Loucy (cell line): ENCODE measurements around the gene CNIH3.
"Not testable (repeated sequence)": the region's sequence is repeated elsewhere in the genome, so short reads cannot be mapped to it uniquely, and the experiment has no call there.

ENCODE experiments used
- H2AFZ ChIP-seq: fragments of 200-600 bp; sonication (generic); 2 replicates; pipeline ENCODE4 v1.6.0; 2016; ENCODE audit warnings: antibody characterized with exemption, mild to moderate bottlenecking, low read length, moderate library complexity
- H3F3A ChIP-seq: fragments of 200-600 bp; 2 replicates; pipeline ENCODE4 v1.6.0; 2016; ENCODE audit warnings: antibody characterized with exemption, low read depth, mild to moderate bottlenecking
- H3K27me3 ChIP-seq: fragments of 200-600 bp; sonication (generic); 2 replicates; pipeline ENCODE4 v1.6.1; 2014; ENCODE audit warnings: low read length, mild to moderate bottlenecking; ENCODE audit not compliant: insufficient read depth, poor library complexity, severe bottlenecking
- H3K36me3 ChIP-seq: fragments of 200-600 bp; sonication (generic); 2 replicates; pipeline ENCODE4 v1.6.1; 2016; ENCODE audit warnings: low read length; ENCODE audit not compliant: insufficient read depth
- H3K4me1 ChIP-seq: fragments of 200-600 bp; sonication (generic); 2 replicates; pipeline ENCODE4 v1.5.1; 2014; ENCODE audit warnings: low read length, mild to moderate bottlenecking; ENCODE audit not compliant: insufficient read depth, poor library complexity, severe bottlenecking
- H3K4me2 ChIP-seq: fragments of 200-600 bp; sonication (generic); 2 replicates; pipeline ENCODE4 v1.6.0; 2014; ENCODE audit warnings: antibody characterized with exemption, low read length, low read depth, mild to moderate bottlenecking; ENCODE audit not compliant: poor library complexity, severe bottlenecking
- H3K4me3 ChIP-seq: fragments of 200-600 bp; sonication (generic); 2 replicates; pipeline ENCODE4 v1.5.1; 2014; ENCODE audit warnings: low read length, mild to moderate bottlenecking, mixed read lengths; ENCODE audit not compliant: poor library complexity, severe bottlenecking
- H3K79me2 ChIP-seq: fragments of 200-600 bp; sonication (generic); 2 replicates; pipeline ENCODE4 v1.6.1; 2014; ENCODE audit warnings: low read length; ENCODE audit not compliant: insufficient read depth
- H3K9ac ChIP-seq: fragments of 200-600 bp; sonication (generic); 2 replicates; pipeline ENCODE4 v1.6.0; 2014; ENCODE audit warnings: mild to moderate bottlenecking, low read depth, low read length, moderate library complexity; ENCODE audit not compliant: poor library complexity, severe bottlenecking
- H3K9me2 ChIP-seq: fragments of 200-600 bp; sonication (generic); replicated peaks from 2 replicates; pipeline ENCODE4 v1.6.1; 2016; ENCODE audit warnings: low read depth, low read length, mixed read lengths
- H3K9me3 ChIP-seq: fragments of 200-600 bp; sonication (generic); 2 replicates; pipeline ENCODE4 v1.6.1; 2014; ENCODE audit warnings: mild to moderate bottlenecking, antibody characterized with exemption, low read length, low read depth; ENCODE audit not compliant: insufficient read depth
- H4K20me1 ChIP-seq: fragments of 200-600 bp; sonication (generic); 2 replicates; pipeline ENCODE4 v1.6.0; 2014; ENCODE audit warnings: antibody characterized with exemption, low read length, mild to moderate bottlenecking; ENCODE audit not compliant: insufficient read depth, poor library complexity, severe bottlenecking
- EZH2phosphoT487 ChIP-seq: fragments of 200-600 bp; IDR thresholded peaks from 2 replicates; pipeline ENCODE4 v1.6.1; 2018; ENCODE audit warnings: antibody characterized with exemption, mild to moderate bottlenecking, moderate library complexity, borderline replicate concordance
- TF ChIP-seq, protein P1 (sequence below): fragments of 200-600 bp; sonication (generic); conservative IDR thresholded peaks from 2 replicates; pipeline ENCODE4 v1.5.1; 2014; ENCODE audit warnings: mild to moderate bottlenecking, antibody characterized with exemption, low read length

Gene CNIH3

GRCh38 chr1:224710196-224710595, 94.1 kb downstream of the CNIH3 start:
- no peaks in the 10 kb centered on the region for H3K79me2 ChIP-seq
- no peaks in the 10 kb centered on the region for H4K20me1 ChIP-seq
- TF ChIP-seq, protein P1, sequence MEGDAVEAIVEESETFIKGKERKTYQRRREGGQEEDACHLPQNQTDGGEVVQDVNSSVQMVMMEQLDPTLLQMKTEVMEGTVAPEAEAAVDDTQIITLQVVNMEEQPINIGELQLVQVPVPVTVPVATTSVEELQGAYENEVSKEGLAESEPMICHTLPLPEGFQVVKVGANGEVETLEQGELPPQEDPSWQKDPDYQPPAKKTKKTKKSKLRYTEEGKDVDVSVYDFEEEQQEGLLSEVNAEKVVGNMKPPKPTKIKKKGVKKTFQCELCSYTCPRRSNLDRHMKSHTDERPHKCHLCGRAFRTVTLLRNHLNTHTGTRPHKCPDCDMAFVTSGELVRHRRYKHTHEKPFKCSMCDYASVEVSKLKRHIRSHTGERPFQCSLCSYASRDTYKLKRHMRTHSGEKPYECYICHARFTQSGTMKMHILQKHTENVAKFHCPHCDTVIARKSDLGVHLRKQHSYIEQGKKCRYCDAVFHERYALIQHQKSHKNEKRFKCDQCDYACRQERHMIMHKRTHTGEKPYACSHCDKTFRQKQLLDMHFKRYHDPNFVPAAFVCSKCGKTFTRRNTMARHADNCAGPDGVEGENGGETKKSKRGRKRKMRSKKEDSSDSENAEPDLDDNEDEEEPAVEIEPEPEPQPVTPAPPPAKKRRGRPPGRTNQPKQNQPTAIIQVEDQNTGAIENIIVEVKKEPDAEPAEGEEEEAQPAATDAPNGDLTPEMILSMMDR = no peak
- TF ChIP-seq EZH2phosphoT487 = no peak
- no peaks in the 10 kb centered on the region for H3K9me3 ChIP-seq
- no peak overlapping the region for H3K4me2 ChIP-seq
- no peak overlapping the region for H3K4me3 ChIP-seq
- H3K9ac ChIP-seq = no peak overlapping the region
- no peaks in the 10 kb centered on the region for H3F3A ChIP-seq
- H3K4me1 ChIP-seq = peaks cover 11% of the 10 kb centered on the region
- H3K9me2 ChIP-seq = no peaks in the 10 kb centered on the region
- H3K36me3 ChIP-seq = no peaks in the 10 kb centered on the region
- H3K27me3 ChIP-seq = no peaks in the 10 kb centered on the region
- H2AFZ ChIP-seq = no peak overlapping the region

DNA sequence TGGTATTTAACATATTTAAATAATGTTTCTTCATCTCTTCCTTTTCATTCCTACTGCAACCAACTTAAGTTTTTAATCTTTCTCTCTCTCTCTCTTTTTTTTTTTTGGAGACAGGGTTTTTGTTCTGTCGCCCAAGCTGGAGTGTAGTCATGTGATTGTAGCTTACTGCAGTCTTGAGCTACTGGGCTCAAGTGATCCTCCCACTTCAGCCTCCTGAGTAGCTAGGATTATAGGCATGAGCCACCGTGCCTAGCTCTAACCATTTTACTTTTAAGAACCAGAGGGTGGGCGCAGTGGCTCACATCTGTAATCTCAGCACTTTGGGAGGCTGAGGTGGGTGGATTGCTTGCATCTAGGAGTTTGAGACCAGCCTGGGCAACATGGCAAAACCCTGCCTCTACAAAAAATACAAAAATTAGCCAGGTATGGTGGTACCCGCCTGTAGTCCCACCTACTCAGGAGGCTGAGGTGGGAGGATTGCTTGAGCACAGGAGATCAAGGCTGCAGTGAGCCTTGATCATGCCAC, 95.2 kb downstream of the CNIH3 start:
- H3F3A ChIP-seq, H3K4me2 ChIP-seq, H3K27me3 ChIP-seq, H4K20me1 ChIP-seq, H3K9me3 ChIP-seq, H3K9ac ChIP-seq, H3K4me3 ChIP-seq, H3K36me3 ChIP-seq, H3K79me2 ChIP-seq, H2AFZ ChIP-seq, H3K9me2 ChIP-seq: not testable (repeated sequence)
- peaks cover 18% of the 10 kb centered on the region for H3K4me1 ChIP-seq

DNA sequence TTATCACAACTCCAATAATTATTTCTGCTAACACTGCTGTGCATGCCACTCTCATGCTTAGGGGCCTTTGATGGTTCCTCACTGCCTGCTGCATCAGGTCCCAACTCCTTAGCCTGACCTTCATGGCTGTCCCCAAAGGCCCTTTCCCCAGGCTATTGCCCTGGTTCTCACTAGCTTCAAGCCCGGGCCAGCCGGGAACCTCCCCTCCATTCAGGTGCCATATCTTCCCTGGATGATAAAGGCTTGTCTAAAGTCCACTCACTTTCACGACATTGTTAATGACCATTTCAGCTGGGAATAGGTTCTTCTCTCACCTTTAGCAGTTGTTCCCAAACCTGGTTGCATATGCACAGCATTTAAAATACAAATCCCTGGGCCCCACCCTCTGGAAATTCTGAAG, 95.8 kb downstream of the CNIH3 start:
- H3K4me2 ChIP-seq = no peak overlapping the region
- H3K36me3 ChIP-seq = no peaks in the 10 kb centered on the region
- H3K9me3 ChIP-seq = no peaks in the 10 kb centered on the region
- H2AFZ ChIP-seq = no peak overlapping the region
- no peaks in the 10 kb centered on the region for H3K9me2 ChIP-seq
- no peaks in the 10 kb centered on the region for H3F3A ChIP-seq
- H3K4me1 ChIP-seq = peaks cover 22% of the 10 kb centered on the region
- no peaks in the 10 kb centered on the region for H3K79me2 ChIP-seq
- no peak overlapping the region for H3K4me3 ChIP-seq
- H3K27me3 ChIP-seq = no peaks in the 10 kb centered on the region
- no peaks in the 10 kb centered on the region for H4K20me1 ChIP-seq
- no peak for TF ChIP-seq EZH2phosphoT487
- TF ChIP-seq, protein P1 = no peak
- no peak overlapping the region for H3K9ac ChIP-seq

DNA sequence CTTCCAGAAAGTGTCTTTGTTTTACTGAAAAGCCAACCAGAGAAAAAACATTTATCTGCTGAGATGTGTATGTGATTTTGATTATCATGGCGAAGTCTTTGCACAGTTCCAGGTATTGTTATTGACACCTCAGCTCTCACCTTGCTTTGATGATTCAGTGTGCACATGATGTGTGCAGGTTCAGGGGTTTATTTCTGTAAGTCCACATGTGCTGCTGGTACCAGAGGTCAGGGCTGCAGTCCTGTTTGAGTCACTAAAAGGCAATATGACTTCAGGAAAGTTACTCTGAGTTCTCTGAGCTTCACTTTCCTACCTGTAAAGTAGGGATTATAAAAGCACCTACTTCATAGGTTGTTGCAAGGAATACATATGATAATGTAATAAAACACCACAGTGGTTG, 97.1 kb downstream of the CNIH3 start:
- Histone ChIP-seq H3F3A (no peaks in the 10 kb centered on the region), H3K79me2 (no peaks in the 10 kb centered on the region), H2AFZ (no peak overlapping the region), H3K4me3 (no peak overlapping the region), H3K9me2 (no peaks in the 10 kb centered on the region), H3K36me3 (no peaks in the 10 kb centered on the region), H3K4me2 (no peak overlapping the region), H3K9ac (no peak overlapping the region), H3K27me3 (no peaks in the 10 kb centered on the region), H3K4me1 (peaks cover 29% of the 10 kb centered on the region), H4K20me1 (no peaks in the 10 kb centered on the region), H3K9me3 (no peaks in the 10 kb centered on the region)
- no peak for TF ChIP-seq EZH2phosphoT487
- TF ChIP-seq, protein P1 = no peak
